GM06990 (cell line): Measurements from ENCODE around the gene PTGES3.
"Not testable (repeated sequence)": the region's sequence is repeated elsewhere in the genome, so short reads cannot be mapped to it uniquely, and the experiment has no call there.

Source experiments
- DNase-seq: peaks from one replicate; pipeline ENCODE4 v3.0.0-alpha.2; 2011; ENCODE audit not compliant: insufficient read length; ENCODE audit errors: extremely low read depth
- H3K27me3 ChIP-seq: replicated peaks from 2 replicates; pipeline ENCODE4 v1.6.0; 2011; ENCODE audit warnings: low read length; ENCODE audit not compliant: control insufficient read depth, insufficient read depth
- H3K36me3 ChIP-seq: 2 replicates; pipeline ENCODE4 v1.5.1; 2011; ENCODE audit warnings: low read length; ENCODE audit not compliant: control insufficient read depth, insufficient read depth
- H3K4me3 ChIP-seq: replicated peaks from 2 replicates; pipeline ENCODE4 v1.5.1; 2011; ENCODE audit warnings: low read depth, mild to moderate bottlenecking, control low read depth, low read length
- CTCF ChIP-seq: IDR thresholded peaks from 2 replicates; pipeline ENCODE4 v1.5.1; 2011; ENCODE audit warnings: low read length, control low read depth, mild to moderate bottlenecking, inconsistent platforms; ENCODE audit not compliant: insufficient read depth, poor library complexity, severe bottlenecking

The PTGES3 gene

GRCh38 chr12:56715798-56716197 lies 27.7 kb upstream of the PTGES3 start:
- Histone ChIP-seq H3K27me3 (no peaks in the 10 kb centered on the region), H3K36me3 (peaks cover 21% of the 10 kb centered on the region), H3K4me3 (no peak overlapping the region)
- no peak for TF ChIP-seq CTCF
- no peak for DNase-seq

- Histone ChIP-seq H3K27me3 (no peaks in the 10 kb centered on the region), H3K36me3 (peaks cover 15% of the 10 kb centered on the region), H3K4me3 (no peak overlapping the region)
- TF ChIP-seq CTCF: no peak
- DNase-seq: no peak
These were observed 26.4 kb upstream of the PTGES3 start for GRCh38 chr12:56714431-56714929.

GRCh38 chr12:56713345-56713744 lies 25.3 kb upstream of the PTGES3 start:
- H3K4me3 ChIP-seq: no peak overlapping the region
- DNase-seq: no peak
- TF ChIP-seq CTCF: no peak
- H3K27me3 ChIP-seq: no peaks in the 10 kb centered on the region
- H3K36me3 ChIP-seq: peaks cover 15% of the 10 kb centered on the region

- peaks cover 3% of the 10 kb centered on the region for H3K36me3 ChIP-seq
- no peak for DNase-seq
- H3K27me3 ChIP-seq: no peaks in the 10 kb centered on the region
- TF ChIP-seq CTCF: no peak
- no peak overlapping the region for H3K4me3 ChIP-seq
These were observed 21.8 kb upstream of the PTGES3 start for GRCh38 chr12:56709759-56710376.

DNA sequence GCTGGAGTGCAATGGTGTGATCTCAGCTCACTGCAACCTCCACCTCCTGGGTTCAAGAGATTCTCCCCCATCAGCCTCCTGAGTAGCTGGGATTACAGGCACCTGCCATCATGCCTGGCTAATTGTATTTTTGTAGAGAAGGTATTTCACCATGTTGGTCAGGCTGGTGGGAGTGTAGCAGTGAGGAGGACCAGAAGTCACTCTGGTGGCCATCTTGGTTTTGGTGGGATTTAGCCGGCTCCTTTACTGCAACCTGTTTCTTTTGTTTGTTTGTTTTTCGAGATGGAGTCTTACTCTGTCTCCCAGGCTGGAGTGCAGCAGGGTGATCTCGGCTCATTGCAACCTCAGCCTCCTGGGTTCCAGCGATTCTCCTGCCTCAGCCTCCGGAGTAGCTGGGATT lies 16.4 kb upstream of the PTGES3 start:
- not testable (repeated sequence) for DNase-seq, H3K36me3 ChIP-seq

DNA sequence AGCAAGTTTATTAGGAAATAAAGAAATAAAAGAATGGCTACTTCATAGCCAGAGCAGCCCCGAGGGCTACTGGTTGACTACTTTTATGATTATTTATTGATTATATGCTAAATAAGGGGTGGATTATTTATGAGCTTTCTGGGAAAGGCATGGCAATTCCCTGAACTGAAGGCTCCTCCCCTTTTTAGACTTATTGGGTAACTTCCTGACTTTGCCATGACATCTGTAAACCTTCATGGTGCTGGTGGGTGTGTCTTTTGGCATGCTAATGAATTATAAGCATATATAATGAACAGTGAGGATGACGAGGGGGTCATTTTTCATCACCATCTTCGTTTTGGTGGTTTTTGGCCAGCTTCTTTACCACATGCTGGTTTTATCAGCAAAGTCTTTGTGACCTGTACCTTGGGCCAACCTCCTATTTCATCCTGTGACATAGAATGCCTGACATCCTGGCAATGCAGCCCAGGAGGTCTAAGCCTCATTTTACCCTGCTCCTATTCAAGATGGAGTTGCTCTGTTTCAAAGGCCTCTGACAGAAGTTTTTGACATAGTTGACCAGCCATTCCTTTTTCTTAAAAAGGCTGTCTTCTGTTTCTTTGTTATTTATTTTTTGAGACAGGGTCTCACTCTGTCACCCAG lies 11.1 kb upstream of the PTGES3 start:
- H3K4me3 ChIP-seq: no peak overlapping the region
- TF ChIP-seq CTCF: no peak

More for the DNA sequence above, 16.4 kb upstream of the PTGES3 start:
- not testable (repeated sequence) for H3K27me3 ChIP-seq, H3K4me3 ChIP-seq

More for the DNA sequence above, 11.1 kb upstream of the PTGES3 start:
- Histone ChIP-seq H3K36me3 (no peaks in the 10 kb centered on the region), H3K27me3 (no peaks in the 10 kb centered on the region)
- DNase-seq: no peak
